Trophoblast cell (in vitro differentiated cells and primary cell): ENCODE results near the gene MT1B.

ENCODE experiments used
- DNase-seq, 2 donors: peaks; one replicate each; pipeline ENCODE4 v3.0.0-alpha.2; 2016
- H2AFZ ChIP-seq: 2 replicates; pipeline ENCODE4 v1.6.1; 2013; ENCODE audit warnings: low read length, moderate library complexity, mild to moderate bottlenecking; ENCODE audit not compliant: insufficient read depth, poor library complexity
- H2AK5ac ChIP-seq: 2 replicates; pipeline ENCODE4 v1.6.1; 2013; ENCODE audit warnings: mild to moderate bottlenecking, low read length
- H2BK120ac ChIP-seq: 2 replicates; pipeline ENCODE4 v1.6.1; 2013; ENCODE audit warnings: low read length, mild to moderate bottlenecking, moderate library complexity; ENCODE audit not compliant: insufficient read depth, poor library complexity
- H2BK12ac ChIP-seq: 2 replicates; pipeline ENCODE4 v1.6.1; 2013; ENCODE audit warnings: mild to moderate bottlenecking, low read length, moderate library complexity
- H2BK5ac ChIP-seq: 2 replicates; pipeline ENCODE4 v1.6.1; 2013; ENCODE audit warnings: low read length, low read depth, moderate library complexity, mild to moderate bottlenecking; ENCODE audit not compliant: poor library complexity
- H3K14ac ChIP-seq: 2 replicates; pipeline ENCODE4 v1.6.1; 2013; ENCODE audit warnings: mild to moderate bottlenecking, low read length
- H3K18ac ChIP-seq: 2 replicates; pipeline ENCODE4 v1.6.1; 2013; ENCODE audit warnings: mild to moderate bottlenecking, low read length
- H3K23ac ChIP-seq: 2 replicates; pipeline ENCODE4 v1.6.1; 2013; ENCODE audit warnings: low read length
- H3K27ac ChIP-seq: 2 replicates; pipeline ENCODE4 v1.5.1; 2013; ENCODE audit warnings: low read depth, mild to moderate bottlenecking, inconsistent platforms, low read length, moderate library complexity
- H3K27me3 ChIP-seq: 2 replicates; pipeline ENCODE4 v1.6.1; 2013; ENCODE audit warnings: inconsistent platforms, mild to moderate bottlenecking, low read length, moderate library complexity; ENCODE audit not compliant: insufficient read depth
- H3K36me3 ChIP-seq, 2 experiments: 1 replicate in 1 of 2; 2 replicates in 1 of 2; pipeline ENCODE4 v1.6.1; 2013; ENCODE audit warnings: low read length in 2 of 2, mild to moderate bottlenecking in 2 of 2, moderate library complexity in 1 of 2; ENCODE audit not compliant: insufficient read depth in 2 of 2, control insufficient read depth in 1 of 2
- H3K4ac ChIP-seq: 2 replicates; pipeline ENCODE4 v1.6.1; 2013; ENCODE audit warnings: low read depth, mild to moderate bottlenecking, low read length, moderate library complexity
- H3K4me1 ChIP-seq, 2 experiments: 1 replicate in 1 of 2; 2 replicates in 1 of 2; pipeline ENCODE4 v1.6.1; 2013; ENCODE audit warnings: low read length in 2 of 2, mild to moderate bottlenecking in 2 of 2, moderate library complexity in 1 of 2; ENCODE audit not compliant: insufficient read depth in 2 of 2, control insufficient read depth in 1 of 2
- H3K4me2 ChIP-seq: 2 replicates; pipeline ENCODE4 v1.6.1; 2013; ENCODE audit warnings: inconsistent platforms, mild to moderate bottlenecking, low read length, moderate library complexity
- H3K4me3 ChIP-seq: 2 replicates; pipeline ENCODE4 v1.5.1; 2013; ENCODE audit warnings: mild to moderate bottlenecking, low read depth, low read length, inconsistent platforms
- H3K79me1 ChIP-seq: one replicate; pipeline ENCODE4 v1.6.1; 2013; ENCODE audit warnings: low read length
- H3K79me2 ChIP-seq: 2 replicates; pipeline ENCODE4 v1.6.1; 2013; ENCODE audit warnings: low read length, mild to moderate bottlenecking; ENCODE audit not compliant: control insufficient read depth, insufficient read depth, poor library complexity
- H3K9ac ChIP-seq: 2 replicates; pipeline ENCODE4 v1.6.1; 2013; ENCODE audit warnings: mild to moderate bottlenecking, low read length
- H3K9me3 ChIP-seq: 2 replicates; pipeline ENCODE4 v1.6.1; 2013; ENCODE audit warnings: low read depth, mild to moderate bottlenecking, control low read depth, inconsistent platforms, low read length; ENCODE audit not compliant: insufficient read depth
- H4K12ac ChIP-seq: 2 replicates; pipeline ENCODE4 v1.6.1; 2013; ENCODE audit warnings: low read depth, mild to moderate bottlenecking, low read length, moderate library complexity
- H4K8ac ChIP-seq: 2 replicates; pipeline ENCODE4 v1.6.1; 2013; ENCODE audit warnings: low read depth, mild to moderate bottlenecking, low read length, moderate library complexity
- H4K91ac ChIP-seq: one replicate; pipeline ENCODE4 v1.6.1; 2013; ENCODE audit warnings: low read depth, mild to moderate bottlenecking, low read length, moderate library complexity
- WGBS: extraction: QIAGEN DNeasy Blood & Tissue Kit; methylation state at CpG from one replicate; pipeline ENCODE4 v1.1.7; 2013; ENCODE audit warnings: missing lambda C conversion rate; ENCODE audit not compliant: insufficient read length, insufficient coverage; ENCODE audit errors: extremely low coverage; 5-methylcytosine and 5-hydroxymethylcytosine counted together

MT1B gene

DNA sequence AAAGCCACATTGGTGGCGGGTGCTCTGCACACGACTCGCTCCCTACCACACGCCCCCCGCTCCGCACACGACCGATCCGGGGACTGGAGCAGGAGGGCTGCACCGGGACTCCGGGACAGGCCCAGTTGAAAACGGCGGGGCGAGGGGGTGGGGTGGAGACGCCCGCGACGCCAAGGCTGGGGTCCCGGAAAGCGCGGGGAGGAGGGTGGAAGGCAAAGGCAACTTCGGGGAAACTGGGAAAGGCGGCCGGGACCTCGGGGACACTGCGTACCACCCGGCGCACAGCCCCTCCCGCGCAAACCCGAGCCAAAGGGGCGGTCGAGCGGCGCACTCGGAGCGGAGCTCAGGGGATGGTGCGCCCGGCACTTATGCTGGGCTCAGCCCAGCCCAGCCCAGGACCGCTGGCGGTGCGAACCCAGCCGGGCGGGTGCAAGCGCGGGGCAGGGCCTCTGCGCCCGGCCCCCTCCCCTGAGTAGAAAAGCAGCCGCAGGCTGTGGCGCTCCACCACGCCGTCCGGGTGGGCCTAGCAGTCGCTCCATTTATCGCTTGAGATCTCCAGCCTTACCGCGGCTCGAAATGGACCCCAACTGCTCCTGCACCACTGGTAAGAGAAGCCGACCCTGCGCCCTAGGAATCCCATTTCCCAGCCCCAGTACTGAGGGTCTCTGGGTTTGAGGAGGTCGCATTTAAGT lies 19.4 kb upstream of the MT1B start, which contains the start of gene MT1M:
MT1M (plus strand) TSS at position 504 of the 692 bp plus-strand sequence; CDS start at position 577, 73 bp downstream.
- Histone ChIP-seq H4K8ac (no peak within 1 kb of the TSS), H3K4me1 (peaks cover 3 to 11% of the 10 kb centered on the region in 2 experiments), H3K4me2 (peak within 1 kb of the TSS; percentile 58), H3K27me3 (peaks cover 64% of the 10 kb centered on the region), H3K79me2 (no peaks in the 10 kb centered on the region), H3K18ac (no peak within 1 kb of the TSS), H3K4ac (no peak within 1 kb of the TSS), H3K4me3 (peak within 1 kb of the TSS; percentile 57), H2BK12ac (no peak within 1 kb of the TSS), H3K36me3 (no peaks in the 10 kb centered on the region), H4K12ac (no peak within 1 kb of the TSS), H2AK5ac (no peak within 1 kb of the TSS), H3K14ac (no peak within 1 kb of the TSS), H3K23ac (no peak within 1 kb of the TSS), H2BK5ac (no peak within 1 kb of the TSS), H3K79me1 (no peaks in the 10 kb centered on the region), H4K91ac (no peak within 1 kb of the TSS), H3K27ac (no peak within 1 kb of the TSS), H2BK120ac (no peak within 1 kb of the TSS), H2AFZ (no peak within 1 kb of the TSS), H3K9me3 (peaks cover 7% of the 10 kb centered on the region), H3K9ac (no peak within 1 kb of the TSS)
- no peak for DNase-seq
- whole genome bisulfite sequencing, result no CpG with 5 or more reads among the region's 61 CpGs

GRCh38 chr16:56632848-56633365 lies 18.8 kb upstream of the MT1B start:
- Histone ChIP-seq H3K4me1 (peaks cover 3 to 11% of the 10 kb centered on the region in 2 experiments), H4K12ac (no peak overlapping the region)

DNA sequence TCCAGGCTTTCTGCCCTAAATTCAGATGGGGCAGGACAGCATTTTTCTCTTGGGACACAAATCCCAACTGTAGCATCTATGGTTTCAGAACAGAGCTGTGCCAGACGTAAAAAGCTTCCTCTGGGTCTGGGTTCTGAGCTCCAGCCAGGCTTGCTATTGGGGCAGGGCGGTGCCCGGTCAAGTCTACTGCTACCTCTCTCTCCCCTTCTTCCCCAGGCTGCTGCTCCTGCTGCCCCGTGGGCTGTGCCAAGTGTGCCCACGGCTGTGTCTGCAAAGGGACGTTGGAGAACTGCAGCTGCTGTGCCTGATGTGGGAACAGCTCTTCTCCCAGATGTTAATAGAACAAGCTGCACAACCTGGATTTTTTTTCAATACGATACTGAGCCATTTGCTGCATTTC lies 18.2 kb upstream of the MT1B start:
- H3K79me2 ChIP-seq, result no peaks in the 10 kb centered on the region
- H3K36me3 ChIP-seq, result no peaks in the 10 kb centered on the region
- H3K4me3 ChIP-seq, result peak overlapping the region; percentile 57
- H3K79me1 ChIP-seq, result no peaks in the 10 kb centered on the region
- H3K14ac ChIP-seq, result no peak overlapping the region
- peaks cover 12% of the 10 kb centered on the region for H3K9me3 ChIP-seq
- no peak overlapping the region for H4K91ac ChIP-seq
- H3K27me3 ChIP-seq, result peaks cover 77% of the 10 kb centered on the region
- H4K12ac ChIP-seq, result no peak overlapping the region
- H2BK5ac ChIP-seq, result no peak overlapping the region
- H3K4ac ChIP-seq, result no peak overlapping the region
- no CpG with 5 or more reads among the region's 7 CpGs for WGBS
- no peak overlapping the region for H3K18ac ChIP-seq
- H2BK120ac ChIP-seq, result no peak overlapping the region
- H2AFZ ChIP-seq, result no peak overlapping the region
- H2AK5ac ChIP-seq, result no peak overlapping the region
- no peak overlapping the region for H3K23ac ChIP-seq
- H2BK12ac ChIP-seq, result no peak overlapping the region
- no peak for DNase-seq
- no peak overlapping the region for H3K9ac ChIP-seq
- H3K4me1 ChIP-seq, result peaks cover 3 to 15% of the 10 kb centered on the region in 2 experiments
- no peak overlapping the region for H4K8ac ChIP-seq
- no peak overlapping the region for H3K27ac ChIP-seq
- no peak overlapping the region for H3K4me2 ChIP-seq

More at GRCh38 chr16:56632848-56633365, 18.8 kb upstream of the MT1B start:
- Histone ChIP-seq H3K4ac (no peak overlapping the region), H3K4me3 (no peak overlapping the region), H2BK120ac (no peak overlapping the region), H3K79me1 (no peaks in the 10 kb centered on the region), H2BK5ac (no peak overlapping the region), H4K91ac (no peak overlapping the region), H4K8ac (no peak overlapping the region), H3K27me3 (peaks cover 70% of the 10 kb centered on the region), H3K79me2 (no peaks in the 10 kb centered on the region), H3K23ac (no peak overlapping the region), H2AK5ac (no peak overlapping the region), H3K27ac (no peak overlapping the region), H3K18ac (no peak overlapping the region), H2BK12ac (no peak overlapping the region), H3K36me3 (no peaks in the 10 kb centered on the region), H3K4me2 (peak overlapping the region; percentile 58), H3K9ac (no peak overlapping the region), H3K14ac (no peak overlapping the region), H3K9me3 (peaks cover 8% of the 10 kb centered on the region), H2AFZ (no peak overlapping the region)
- no peak for DNase-seq
- no CpG with 5 or more reads among the region's 6 CpGs for WGBS

GRCh38 chr16:56634715-56635440 lies 16.8 kb upstream of the MT1B start:
- Histone ChIP-seq H4K8ac (no peak overlapping the region), H4K91ac (no peak overlapping the region), H3K18ac (no peak overlapping the region), H3K4me1 (peaks cover 0 to 9% of the 10 kb centered on the region in 2 experiments), H3K79me1 (no peaks in the 10 kb centered on the region), H3K23ac (no peak overlapping the region), H3K27ac (no peak overlapping the region), H4K12ac (no peak overlapping the region), H2AK5ac (no peak overlapping the region), H2AFZ (no peak overlapping the region), H2BK5ac (no peak overlapping the region), H3K36me3 (no peaks in the 10 kb centered on the region), H3K4ac (no peak overlapping the region), H3K9me3 (peaks cover 12% of the 10 kb centered on the region), H3K4me3 (no peak overlapping the region), H3K4me2 (no peak overlapping the region), H3K27me3 (peaks cover 89% of the 10 kb centered on the region), H3K9ac (no peak overlapping the region), H2BK120ac (no peak overlapping the region), H3K14ac (no peak overlapping the region), H3K79me2 (no peaks in the 10 kb centered on the region), H2BK12ac (no peak overlapping the region)
- DNase-seq, result no peak
- WGBS, result no CpG with 5 or more reads among the region's 47 CpGs
